ENCODE data around the gene KCNA3.
A peak's percentile ranks its signal among the peaks of the same experiment; 100 is the strongest.
"Not testable (repeated sequence)": the region's sequence is repeated elsewhere in the genome, so short reads cannot be mapped to it uniquely, and the experiment has no call there.

KCNA3 gene

DNA sequence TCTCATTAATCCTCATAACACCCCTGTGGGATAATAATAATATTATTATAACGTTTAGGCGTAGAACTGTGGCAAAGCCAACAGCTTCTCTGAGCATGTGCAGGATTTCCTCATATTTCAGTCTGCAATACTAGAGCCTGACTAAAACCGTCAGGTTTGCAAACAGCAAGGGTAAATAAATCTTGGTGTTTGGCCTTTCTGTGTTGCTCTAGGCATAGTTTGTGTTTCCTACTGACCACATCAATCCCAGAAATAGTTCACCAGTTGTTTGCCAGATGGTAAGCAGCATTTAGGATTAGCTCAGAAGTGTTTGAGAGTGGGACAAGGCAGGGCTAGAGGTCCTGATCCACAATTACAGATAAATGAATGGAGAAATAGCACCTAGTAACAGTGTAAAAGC lies 2.8 kb upstream of the KCNA3 start:
- DNase-seq (no peak), ATAC-seq (no peak)

- no peak for ATAC-seq
- no peak for DNase-seq
Measured at GRCh38 chr1:110676970-110677369, 2.2 kb upstream of the KCNA3 start.

- no peak for ATAC-seq
- no peak for DNase-seq
Measured at GRCh38 chr1:110675060-110675791, 486 bp upstream of the KCNA3 start.

GRCh38 chr1:110673805-110674336 lies 869 bp downstream of the KCNA3 start:
- DNase-seq: peak; percentile 27
- no peak for ATAC-seq

GRCh38 chr1:110673197-110673701 lies 1.5 kb downstream of the KCNA3 start:
- no peak for ATAC-seq
- DNase-seq: peak; percentile 35

- DNase-seq (peak; percentile 5), ATAC-seq (peak; percentile 29)
Measured at GRCh38 chr1:110672753-110673108, 2.0 kb downstream of the KCNA3 start.

DNA sequence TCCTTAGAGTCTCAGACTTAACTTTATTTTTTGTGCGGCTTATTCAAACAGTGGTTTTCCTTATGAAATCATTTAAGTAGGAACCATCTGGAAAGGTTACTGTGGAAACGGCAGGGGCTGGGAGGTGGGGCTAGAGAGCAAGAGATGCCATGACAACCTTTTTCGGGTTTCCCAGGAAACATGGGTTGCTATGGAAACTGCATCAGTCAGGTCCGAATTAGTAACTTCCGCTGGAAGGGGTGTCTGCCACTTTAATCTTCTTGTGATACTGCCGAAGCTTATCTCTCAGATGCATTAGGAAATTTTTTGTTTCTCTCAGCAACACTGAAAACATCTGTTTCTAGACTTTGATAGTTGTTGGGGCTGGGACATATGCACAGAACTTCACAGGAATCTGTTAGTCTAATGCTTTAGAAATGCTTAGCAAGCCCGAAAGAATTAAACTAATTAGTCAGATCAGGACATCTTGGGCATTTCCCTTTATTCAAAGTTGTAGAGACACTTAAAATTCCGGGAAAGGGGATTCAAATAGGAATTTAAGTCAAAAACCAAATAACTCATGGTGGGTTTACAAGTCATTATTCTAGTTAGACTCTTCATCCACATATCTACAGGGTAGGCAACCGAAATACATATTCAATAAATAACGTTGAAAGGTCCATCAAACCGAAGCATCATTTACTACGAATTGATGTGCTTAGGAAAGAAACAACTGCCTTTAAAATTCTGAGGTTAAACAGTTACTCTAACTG lies 2.6 kb downstream of the KCNA3 start:
- peak; percentile 70 for DNase-seq
- peak; percentile 48 for ATAC-seq

DNA sequence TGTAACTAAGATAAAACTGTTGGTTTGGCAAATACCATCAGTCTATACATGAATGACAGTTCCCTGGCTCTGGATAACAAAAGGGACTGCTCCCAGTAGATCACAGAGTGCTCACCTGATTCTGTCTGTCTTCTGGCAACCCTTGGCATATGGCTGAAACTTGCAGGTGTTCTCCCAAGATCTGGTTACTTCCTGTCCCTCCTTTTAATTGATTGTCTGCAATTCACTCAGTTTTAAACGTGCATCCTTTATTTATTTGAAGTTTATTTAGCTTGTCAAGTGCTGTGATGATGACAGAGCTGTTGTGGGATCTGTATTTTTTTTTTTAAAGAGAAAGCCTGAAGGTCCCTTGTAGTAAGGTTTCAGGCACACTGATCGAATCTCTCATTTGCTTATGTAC lies 3.4 kb downstream of the KCNA3 start:
- ATAC-seq (no peak), DNase-seq (no peak)

- ATAC-seq (no peak), DNase-seq (no peak)
Measured at GRCh38 chr1:110668549-110668948, 6.2 kb downstream of the KCNA3 start.

DNA sequence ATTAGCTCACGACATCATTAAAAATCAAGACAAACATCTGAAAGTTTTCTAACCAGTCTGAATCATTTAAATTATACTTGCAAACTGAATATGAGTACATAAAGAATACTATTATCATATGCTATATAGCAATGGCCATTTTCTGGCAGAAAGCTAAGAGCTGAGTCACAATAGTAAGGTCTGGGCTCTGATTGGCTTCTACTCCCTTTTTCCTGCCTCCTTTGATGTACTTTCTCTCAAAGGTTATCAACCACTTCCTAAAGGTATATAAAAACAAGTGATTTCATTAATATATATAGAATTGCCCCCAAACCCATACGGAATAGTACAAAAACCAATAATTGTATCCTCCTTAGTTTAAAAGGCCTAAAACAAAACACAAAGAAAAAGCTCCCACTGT lies 7.0 kb downstream of the KCNA3 start:
- no peak for DNase-seq

DNA sequence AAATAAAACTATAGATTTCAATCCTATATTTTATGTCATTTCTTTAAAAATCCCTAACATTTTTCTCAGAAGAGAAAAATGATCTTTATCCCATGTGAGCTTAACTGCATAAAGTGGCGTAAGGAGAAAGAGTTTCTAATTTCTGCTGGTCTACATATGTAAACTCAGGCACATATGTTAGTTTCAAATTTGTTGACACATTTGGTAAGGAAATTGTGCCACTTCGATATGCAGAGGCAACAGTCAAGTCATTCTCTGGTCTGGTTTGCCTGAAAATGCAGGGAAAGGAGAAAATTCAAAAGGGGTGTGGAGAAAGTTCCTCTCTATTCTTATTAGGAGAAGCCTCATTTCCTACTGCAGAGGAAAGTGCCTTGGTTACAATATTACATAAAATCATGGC lies 11.5 kb downstream of the KCNA3 start:
- ATAC-seq: no peak

More for the DNA sequence above, 7.0 kb downstream of the KCNA3 start:
- peak; percentile 47 for ATAC-seq

DNA sequence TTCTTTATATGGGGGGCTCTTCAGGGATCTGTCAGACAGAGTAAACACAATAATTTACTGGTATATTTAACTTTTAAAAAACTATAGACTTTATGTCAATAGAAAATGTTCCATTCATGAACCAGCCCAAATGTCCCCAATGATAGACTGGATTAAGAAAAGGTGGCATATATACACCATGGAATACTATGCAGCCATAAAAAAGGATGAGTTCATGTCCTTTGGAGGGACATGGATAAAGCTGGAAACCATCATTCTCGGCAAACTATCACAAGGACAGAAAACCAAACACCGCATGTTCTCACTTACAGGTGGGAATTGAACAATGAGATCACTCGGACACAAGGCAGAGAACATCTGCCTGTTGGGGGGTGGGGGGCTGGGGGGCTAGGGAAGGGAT lies 15.2 kb downstream of the KCNA3 start:
- not testable (repeated sequence) for ATAC-seq, DNase-seq

More for the DNA sequence above, 11.5 kb downstream of the KCNA3 start:
- DNase-seq: no peak

GRCh38 chr1:110657351-110657750 lies 17.4 kb downstream of the KCNA3 start:
- ATAC-seq: no peak
- no peak for DNase-seq

DNA sequence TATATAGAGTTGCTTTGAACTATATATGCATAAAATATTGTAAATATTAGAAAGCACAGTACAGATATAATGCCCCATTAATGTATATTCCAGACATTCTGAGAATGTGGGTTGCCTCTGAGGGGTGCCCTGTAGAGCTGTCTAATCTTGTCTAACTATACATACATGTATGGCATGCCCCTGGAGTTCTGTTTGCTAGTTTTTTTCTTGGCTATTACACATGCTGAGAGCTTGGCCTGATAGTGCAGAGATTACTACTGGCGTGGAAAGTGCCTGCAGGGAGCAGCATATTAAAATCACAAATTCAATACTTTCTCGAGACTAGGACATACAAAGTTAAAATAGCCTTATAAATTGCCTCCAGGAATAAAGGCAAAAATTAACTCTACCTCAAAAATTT lies 24.1 kb downstream of the KCNA3 start:
- DNase-seq (no peak), ATAC-seq (no peak)

- no peak for ATAC-seq
- no peak for DNase-seq
Measured at GRCh38 chr1:110648417-110648816, 26.3 kb downstream of the KCNA3 start.

DNA sequence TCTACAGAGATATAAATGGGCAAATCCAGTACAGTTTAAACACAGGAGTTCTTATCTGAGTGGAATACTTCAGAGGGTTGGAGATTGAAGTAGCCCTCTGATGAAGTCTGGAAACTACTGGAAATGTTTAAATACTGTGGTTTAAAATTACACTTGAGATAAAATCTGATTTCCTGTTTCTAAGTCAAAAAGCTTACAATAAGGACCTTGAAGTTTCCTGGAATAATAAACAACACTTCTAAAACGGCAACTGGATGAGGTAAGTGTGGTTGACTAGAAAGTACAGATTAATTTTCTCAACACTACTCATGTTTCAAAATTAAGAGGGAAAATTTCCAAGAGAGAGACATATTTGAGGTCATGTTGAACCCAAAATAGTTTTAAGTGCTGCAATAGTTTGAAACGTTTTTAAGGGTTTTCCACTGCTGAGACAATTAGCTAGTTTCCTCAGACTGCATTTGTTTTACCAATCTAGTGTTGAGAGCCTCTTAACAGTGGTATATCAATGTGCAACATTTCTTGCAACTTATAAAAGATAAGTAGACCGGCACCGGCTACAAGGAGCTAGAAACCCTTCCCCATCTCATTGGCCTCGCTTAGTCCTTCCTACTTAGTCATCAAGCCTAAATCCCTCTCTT lies 27.4 kb downstream of the KCNA3 start:
- DNase-seq (no peak), ATAC-seq (peak; percentile 71)

DNA sequence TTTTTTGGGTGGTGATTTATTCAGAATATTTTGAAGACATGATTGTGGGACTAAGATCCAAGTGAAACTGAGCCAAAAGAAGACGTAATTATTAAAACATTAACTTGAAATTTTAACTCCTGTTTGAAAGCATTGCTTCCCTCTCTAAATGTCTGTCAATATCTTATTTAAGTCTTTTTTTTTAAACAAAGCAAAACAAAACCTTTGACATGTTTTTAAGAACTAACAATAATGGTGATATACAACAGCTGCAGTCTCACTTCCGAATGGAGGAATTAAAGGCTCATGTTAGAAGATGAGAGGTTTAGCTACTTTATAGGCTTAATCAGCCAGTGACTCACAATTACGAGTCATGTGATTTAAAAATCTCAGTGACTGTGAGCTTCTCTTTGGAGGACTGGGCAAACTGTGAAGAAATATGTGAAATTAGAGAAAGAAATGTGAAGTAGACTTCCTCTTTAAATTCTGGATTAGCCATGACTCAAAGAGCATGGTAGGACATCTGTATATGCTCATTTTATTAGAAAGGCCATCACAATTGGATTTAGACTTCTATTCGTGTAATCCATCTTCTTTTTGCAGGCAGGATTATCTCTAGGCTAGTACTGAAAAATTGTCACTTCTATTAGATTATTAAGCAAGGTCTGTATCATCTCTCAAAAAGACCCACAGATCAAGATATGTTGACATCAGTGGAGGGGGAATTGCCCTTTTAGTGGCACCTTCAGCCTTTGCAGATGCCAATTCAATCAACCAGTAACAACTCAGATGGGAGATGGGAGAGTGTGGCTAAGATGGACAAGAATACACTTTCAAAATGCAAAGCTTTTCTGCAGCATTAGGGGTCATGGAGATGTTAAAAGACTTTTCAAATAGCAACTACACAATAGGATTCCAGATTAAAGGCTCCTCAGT lies 28.7 kb downstream of the KCNA3 start:
- ATAC-seq: peak; percentile 65
- no peak for DNase-seq

DNA sequence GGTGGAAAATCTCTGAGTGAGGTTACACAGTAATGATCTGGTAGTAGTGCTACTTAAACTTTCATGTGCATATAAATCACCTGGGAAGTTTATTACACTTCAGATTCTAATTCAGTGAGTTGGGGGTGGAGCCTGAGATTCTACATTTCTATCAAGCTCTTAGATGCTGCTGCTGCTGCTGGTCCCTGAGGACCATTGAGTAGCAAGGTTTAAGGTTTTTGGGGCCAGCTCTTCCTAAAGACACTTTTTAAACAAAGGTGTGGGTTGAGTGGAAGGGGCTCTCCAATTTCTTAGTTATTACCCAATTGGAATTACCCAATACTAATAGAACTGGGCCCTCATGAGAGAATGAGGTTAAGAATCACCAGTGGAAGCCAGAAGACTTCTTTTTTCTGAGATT lies 29.5 kb downstream of the KCNA3 start:
- DNase-seq (no peak), ATAC-seq (no peak)

DNA sequence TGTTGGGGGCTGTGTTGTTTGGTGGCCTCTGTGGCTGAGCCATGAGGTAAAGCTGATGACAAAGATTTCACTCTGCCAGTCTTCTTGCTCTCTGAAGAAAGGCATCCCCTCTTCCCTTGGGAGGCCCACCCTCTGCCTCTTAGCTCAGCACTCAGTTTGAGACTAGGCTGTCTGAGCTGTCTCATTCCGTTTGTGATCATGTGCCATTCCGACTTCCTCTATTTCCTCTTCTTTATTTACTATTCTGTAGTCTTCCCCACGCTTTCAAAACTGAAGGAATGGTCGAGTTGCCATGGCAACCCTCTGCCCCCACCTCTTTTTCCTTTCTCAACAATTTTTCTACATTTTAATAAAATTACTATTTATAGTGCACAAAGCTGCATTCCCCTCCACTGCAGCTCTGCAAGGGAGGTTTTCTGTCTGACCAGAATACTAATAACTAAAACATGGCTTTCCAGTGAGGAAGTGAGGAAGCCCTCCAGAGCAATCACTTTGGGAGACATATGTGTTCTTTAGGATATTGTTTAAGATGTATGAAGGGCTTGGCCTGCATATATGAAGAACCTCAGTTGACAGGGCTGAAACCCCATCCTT lies 30.8 kb downstream of the KCNA3 start:
- ATAC-seq: no peak
- DNase-seq: no peak

DNA sequence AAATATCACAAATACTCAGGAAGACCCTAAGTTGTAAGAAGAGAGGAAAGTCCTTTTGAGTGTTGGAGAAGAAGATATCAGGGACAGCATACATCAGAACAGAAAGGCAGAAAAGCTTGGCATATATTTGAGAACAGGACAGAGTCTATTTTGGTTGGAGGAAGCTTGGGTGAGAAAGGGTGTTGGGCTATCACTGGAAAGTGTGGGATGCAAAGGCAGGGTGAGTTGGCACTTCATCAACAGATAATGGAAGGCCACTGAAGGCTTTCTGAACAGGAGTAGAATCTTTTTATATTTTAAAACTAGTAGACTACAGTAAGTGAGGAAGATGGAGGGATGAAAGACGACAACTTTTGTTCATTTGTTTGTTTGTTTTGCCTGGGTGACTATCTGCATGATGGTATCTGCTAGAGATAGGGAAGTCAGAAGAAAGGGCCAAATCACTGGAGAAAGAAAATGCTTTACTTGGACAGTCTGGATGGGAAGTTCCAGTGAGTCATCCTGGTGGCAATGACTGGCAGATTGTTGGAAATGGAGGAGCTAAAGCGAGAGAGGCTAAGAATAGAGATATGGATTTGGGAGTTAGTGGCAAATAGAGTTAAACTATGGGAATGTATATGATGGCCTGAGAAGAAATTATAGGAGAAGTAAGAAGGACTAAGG lies 34.9 kb downstream of the KCNA3 start:
- ATAC-seq (no peak), DNase-seq (no peak)

- ATAC-seq: no peak
- no peak for DNase-seq
Measured at GRCh38 chr1:110638556-110638955, 36.2 kb downstream of the KCNA3 start.

Data from stimulated activated naive CD8-positive, alpha-beta T cell treated with anti-CD3 and anti-CD28 coated beads, Interleukin-15, Interleukin-2, amounts not matched to agents 100 U/mL and 50 U/mL, for 24 hours (primary cell).